Breast epithelium (tissue), 3 donors: ENCODE measurements around the gene PLCE1.

Source experiments
- POLR2A ChIP-seq: fragments of 450-650 bp; IDR thresholded peaks from one replicate; pipeline ENCODE4 v1.6.1; 2016; ENCODE audit warnings: antibody characterized with exemption, mild to moderate bottlenecking, moderate library complexity
- TF ChIP-seq, protein P1 (sequence below), 3 donors: fragments of 450-650 bp; IDR thresholded peaks; one replicate each; pipeline ENCODE4 v1.5.1; 2016 to 2017; ENCODE audit warnings: antibody characterized with exemption in 3 of 3, mild to moderate bottlenecking in 3 of 3, moderate library complexity in 3 of 3

DNA sequence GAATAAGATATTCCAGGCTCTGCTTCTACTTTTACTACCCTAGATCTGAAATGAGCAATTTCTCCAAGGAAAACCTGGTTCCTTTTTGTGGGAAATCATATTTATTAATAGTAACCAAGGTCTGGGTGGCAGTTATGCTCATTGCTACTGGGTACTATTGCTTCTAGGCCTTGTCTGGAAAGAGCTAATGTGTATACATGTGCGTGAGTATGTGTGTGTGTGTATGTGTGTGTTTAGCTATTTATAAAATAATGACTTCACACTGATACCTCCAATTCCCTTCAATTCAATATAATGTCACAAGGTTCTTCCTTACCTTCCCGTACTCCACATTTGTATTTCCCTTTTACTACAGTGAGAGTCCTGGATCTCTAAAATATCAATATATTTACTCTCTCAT is 26.0 kb upstream of the PLCE1 start:
- TF ChIP-seq, protein P1, sequence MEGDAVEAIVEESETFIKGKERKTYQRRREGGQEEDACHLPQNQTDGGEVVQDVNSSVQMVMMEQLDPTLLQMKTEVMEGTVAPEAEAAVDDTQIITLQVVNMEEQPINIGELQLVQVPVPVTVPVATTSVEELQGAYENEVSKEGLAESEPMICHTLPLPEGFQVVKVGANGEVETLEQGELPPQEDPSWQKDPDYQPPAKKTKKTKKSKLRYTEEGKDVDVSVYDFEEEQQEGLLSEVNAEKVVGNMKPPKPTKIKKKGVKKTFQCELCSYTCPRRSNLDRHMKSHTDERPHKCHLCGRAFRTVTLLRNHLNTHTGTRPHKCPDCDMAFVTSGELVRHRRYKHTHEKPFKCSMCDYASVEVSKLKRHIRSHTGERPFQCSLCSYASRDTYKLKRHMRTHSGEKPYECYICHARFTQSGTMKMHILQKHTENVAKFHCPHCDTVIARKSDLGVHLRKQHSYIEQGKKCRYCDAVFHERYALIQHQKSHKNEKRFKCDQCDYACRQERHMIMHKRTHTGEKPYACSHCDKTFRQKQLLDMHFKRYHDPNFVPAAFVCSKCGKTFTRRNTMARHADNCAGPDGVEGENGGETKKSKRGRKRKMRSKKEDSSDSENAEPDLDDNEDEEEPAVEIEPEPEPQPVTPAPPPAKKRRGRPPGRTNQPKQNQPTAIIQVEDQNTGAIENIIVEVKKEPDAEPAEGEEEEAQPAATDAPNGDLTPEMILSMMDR (IDR thresholded peaks at IDR 0.05), result no peak
- no peak for TF ChIP-seq POLR2A
